Skeletal muscle tissue (tissue), 4 donors: ENCODE measurements around the gene FRMD7. TPM values are rescaled to one million over a fixed set of nuclear protein-coding genes. Genes with fewer than 3 reads are reported as not detected.
"Not testable (repeated sequence)": the region's sequence is repeated elsewhere in the genome, so short reads cannot be mapped to it uniquely, and the experiment has no call there.

Experiments used
- H3K27ac ChIP-seq: one replicate; pipeline ENCODE4 v1.7.0; 2013; ENCODE audit warnings: mild to moderate bottlenecking, low read depth, low read length, inconsistent platforms
- H3K27me3 ChIP-seq, 3 donors: one replicate each; pipeline ENCODE4 v1.7.0; 2013; ENCODE audit warnings: low read length in 3 of 3; ENCODE audit not compliant: control insufficient read depth in 3 of 3, insufficient read depth in 3 of 3
- H3K36me3 ChIP-seq, 3 donors: one replicate each; pipeline ENCODE4 v1.7.0; 2013; ENCODE audit warnings: low read length in 3 of 3; ENCODE audit not compliant: control insufficient read depth in 3 of 3, insufficient read depth in 3 of 3
- H3K4me1 ChIP-seq, 3 donors: one replicate each; pipeline ENCODE4 v1.7.0; 2013; ENCODE audit warnings: low read length in 3 of 3, mild to moderate bottlenecking in 3 of 3; ENCODE audit not compliant: control insufficient read depth in 3 of 3, insufficient read depth in 3 of 3
- H3K4me3 ChIP-seq, 3 donors: one replicate each; pipeline ENCODE4 v1.7.0; 2013; ENCODE audit warnings: low read length in 3 of 3
- H3K9ac ChIP-seq, 3 donors: one replicate each; pipeline ENCODE4 v1.7.0; 2013; ENCODE audit warnings: low read length in 3 of 3, mild to moderate bottlenecking in 3 of 3, moderate library complexity in 2 of 3, low read depth in 1 of 3
- H3K9me3 ChIP-seq, 3 donors: one replicate each; pipeline ENCODE4 v1.7.0; 2013; ENCODE audit warnings: low read length in 3 of 3; ENCODE audit not compliant: control insufficient read depth in 3 of 3
- total RNA-seq: library from RNA; depleted of rRNA; stranded (reverse); fragments of >200 nt; gene quantifications from one replicate; pipeline ENCODE4 v1.2.3, GENCODE V29; 2014
- donor health status: Osteomylitis.

Gene FRMD7
- total RNA-seq, 1 donor from 2014 or later, result 0.52 TPM

GRCh38 chrX:132071254-132071653, 56.6 kb downstream of the FRMD7 start:
- no peak overlapping the region for H3K27ac ChIP-seq
- H3K27me3 ChIP-seq, result peaks cover 0 to 6% (median 0%) of the 10 kb centered on the region in 3 donors
- H3K36me3 ChIP-seq, result no peaks in the 10 kb centered on the region
- no peaks in the 10 kb centered on the region for H3K4me1 ChIP-seq
- no peak overlapping the region for H3K4me3 ChIP-seq
- no peak overlapping the region for H3K9ac ChIP-seq
- H3K9me3 ChIP-seq, result no peaks in the 10 kb centered on the region

DNA sequence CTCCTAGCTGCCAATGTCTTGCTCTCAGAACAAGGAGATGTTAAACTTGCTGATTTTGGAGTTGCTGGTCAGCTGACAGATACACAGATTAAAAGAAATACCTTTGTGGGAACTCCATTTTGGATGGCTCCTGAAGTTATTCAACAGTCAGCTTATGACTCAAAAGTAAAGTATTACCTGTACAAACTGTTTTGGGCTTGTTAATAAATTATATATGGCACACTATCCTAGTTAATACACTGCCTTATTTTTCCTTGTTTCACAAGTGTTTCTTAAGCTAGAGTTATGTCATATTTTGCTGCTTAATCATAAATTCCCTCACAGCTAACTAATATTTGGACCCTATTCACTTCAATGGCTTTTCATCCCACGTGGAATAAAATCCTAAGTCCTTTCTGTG, 59.4 kb downstream of the FRMD7 start:
- peaks cover 0 to 6% (median 0%) of the 10 kb centered on the region in 3 donors for H3K27me3 ChIP-seq

DNA sequence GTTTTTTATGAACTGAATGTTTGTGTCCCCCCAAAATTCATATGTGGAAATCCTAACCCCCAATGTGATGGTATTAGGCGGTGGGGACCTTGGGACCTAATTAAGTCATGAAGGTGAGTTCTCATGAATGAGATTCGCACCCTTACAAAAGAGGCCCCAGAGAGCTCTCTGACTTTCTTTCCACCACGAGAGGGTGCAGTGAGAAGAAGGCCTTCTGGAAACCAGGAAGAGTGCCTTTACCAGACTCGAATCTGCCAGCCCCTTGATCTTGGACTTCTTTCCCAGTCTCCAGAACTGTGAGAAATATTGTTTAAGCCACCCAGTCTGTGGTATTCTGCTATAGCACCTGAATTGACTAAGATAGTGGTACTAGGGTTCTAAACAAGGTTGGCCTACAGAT, 64.0 kb downstream of the FRMD7 start:
- Histone ChIP-seq H3K27ac (no peak overlapping the region), H3K9me3 (no peaks in the 10 kb centered on the region), H3K27me3 (peaks cover 0 to 6% (median 0%) of the 10 kb centered on the region in 3 donors), H3K4me1 (no peaks in the 10 kb centered on the region), H3K4me3 (no peak overlapping the region), H3K9ac (no peak overlapping the region), H3K36me3 (no peaks in the 10 kb centered on the region)

More for the DNA sequence above, 59.4 kb downstream of the FRMD7 start:
- no peak overlapping the region for H3K4me3 ChIP-seq
- no peaks in the 10 kb centered on the region for H3K4me1 ChIP-seq
- H3K9ac ChIP-seq, result no peak overlapping the region
- no peaks in the 10 kb centered on the region for H3K9me3 ChIP-seq
- H3K27ac ChIP-seq, result no peak overlapping the region
- no peaks in the 10 kb centered on the region for H3K36me3 ChIP-seq

DNA sequence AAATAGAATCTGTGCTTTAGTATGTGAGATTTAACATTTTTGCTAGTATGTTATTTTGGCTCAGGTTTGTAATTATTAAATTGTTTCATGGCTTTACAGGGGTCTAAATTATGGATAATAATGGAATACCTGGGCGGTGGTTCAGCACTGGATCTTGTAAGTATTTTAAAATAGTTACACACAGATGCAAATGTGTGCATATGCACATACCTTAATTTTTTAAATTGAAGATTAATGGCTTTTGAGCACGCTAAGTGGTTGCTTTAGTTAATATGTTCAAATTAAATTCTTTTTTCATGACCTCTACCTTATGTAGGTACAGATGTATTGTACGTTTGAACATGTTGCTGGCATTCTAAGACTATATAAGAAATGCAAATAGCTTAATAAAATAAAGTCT, 64.5 kb downstream of the FRMD7 start:
- peaks cover 0 to 2% (median 0%) of the 10 kb centered on the region in 3 donors for H3K27me3 ChIP-seq
- H3K4me3 ChIP-seq, result no peak overlapping the region
- H3K9ac ChIP-seq, result no peak overlapping the region
- no peaks in the 10 kb centered on the region for H3K4me1 ChIP-seq
- H3K36me3 ChIP-seq, result no peaks in the 10 kb centered on the region
- H3K9me3 ChIP-seq, result no peaks in the 10 kb centered on the region
- no peak overlapping the region for H3K27ac ChIP-seq

- Histone ChIP-seq H3K36me3 (no peaks in the 10 kb centered on the region), H3K9me3 (no peaks in the 10 kb centered on the region), H3K27me3 (peaks cover 0 to 3% (median 0%) of the 10 kb centered on the region in 3 donors), H3K9ac (no peak overlapping the region), H3K4me1 (no peaks in the 10 kb centered on the region), H3K27ac (no peak overlapping the region), H3K4me3 (no peak overlapping the region)
Observed at GRCh38 chrX:132059973-132060540, 67.8 kb downstream of the FRMD7 start.

DNA sequence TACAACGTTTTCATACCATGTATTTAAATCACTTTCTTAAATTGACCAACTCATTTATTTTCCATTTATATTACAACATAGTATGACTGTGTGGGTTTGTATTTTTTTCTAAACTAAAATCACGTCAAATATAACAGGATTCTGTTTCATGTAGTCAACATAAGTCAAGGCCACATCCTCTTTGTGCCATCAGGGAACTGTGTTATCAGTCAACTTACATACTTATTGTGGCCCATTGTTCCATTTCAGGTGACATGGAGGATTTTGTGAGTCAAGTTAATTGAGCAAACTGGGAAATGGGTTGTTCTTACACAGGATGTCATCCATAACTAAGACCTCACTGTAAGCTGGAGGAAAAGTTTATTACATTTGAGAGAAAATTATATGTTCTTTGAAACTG, 68.8 kb downstream of the FRMD7 start:
- no peak overlapping the region for H3K27ac ChIP-seq
- no peaks in the 10 kb centered on the region for H3K36me3 ChIP-seq
- H3K9me3 ChIP-seq, result no peaks in the 10 kb centered on the region
- H3K4me1 ChIP-seq, result no peaks in the 10 kb centered on the region
- H3K4me3 ChIP-seq, result no peak overlapping the region
- H3K27me3 ChIP-seq, result peaks cover 0 to 3% (median 0%) of the 10 kb centered on the region in 3 donors
- no peak overlapping the region for H3K9ac ChIP-seq

- no peaks in the 10 kb centered on the region for H3K9me3 ChIP-seq
- no peak overlapping the region for H3K9ac ChIP-seq
- H3K27ac ChIP-seq, result no peak overlapping the region
- H3K36me3 ChIP-seq, result no peaks in the 10 kb centered on the region
- peaks cover 0 to 3% (median 0%) of the 10 kb centered on the region in 3 donors for H3K27me3 ChIP-seq
- no peak overlapping the region for H3K4me3 ChIP-seq
- H3K4me1 ChIP-seq, result no peaks in the 10 kb centered on the region
Observed at GRCh38 chrX:132058050-132058449, 69.8 kb downstream of the FRMD7 start.

- H3K9ac ChIP-seq, H3K4me3 ChIP-seq: not testable (repeated sequence)
Observed at GRCh38 chrX:132051778-132052177, 76.0 kb downstream of the FRMD7 start.

GRCh38 chrX:132046533-132046932, 81.3 kb downstream of the FRMD7 start:
- Histone ChIP-seq H3K27me3 (no peaks in the 10 kb centered on the region), H3K4me3 (no peak overlapping the region), H3K36me3 (no peaks in the 10 kb centered on the region)

More at GRCh38 chrX:132051778-132052177, 76.0 kb downstream of the FRMD7 start:
- not testable (repeated sequence) for H3K4me1 ChIP-seq, H3K36me3 ChIP-seq, H3K27ac ChIP-seq, H3K9me3 ChIP-seq, H3K27me3 ChIP-seq

DNA sequence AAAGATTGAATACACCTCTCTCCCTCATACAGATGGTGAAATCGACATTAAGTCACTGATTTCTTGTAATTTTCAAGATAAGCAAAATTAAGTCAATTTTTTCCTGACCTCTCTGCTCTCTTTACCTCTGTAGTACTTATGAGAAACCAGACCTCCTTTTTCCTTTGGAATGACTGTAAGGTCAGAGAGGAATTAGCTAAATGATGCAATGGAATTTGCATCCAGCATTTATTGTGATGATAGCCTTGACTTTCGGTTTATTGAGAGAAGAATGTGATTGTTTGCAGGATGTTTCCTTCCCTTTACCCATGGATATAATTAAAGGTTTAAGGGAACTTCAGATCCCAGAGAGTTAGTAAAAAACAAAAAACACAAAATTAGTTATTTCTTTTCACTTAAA, 82.4 kb downstream of the FRMD7 start:
- H3K27ac ChIP-seq, result no peak overlapping the region
- H3K36me3 ChIP-seq, result no peaks in the 10 kb centered on the region
- no peak overlapping the region for H3K4me3 ChIP-seq
- no peaks in the 10 kb centered on the region for H3K9me3 ChIP-seq
- H3K9ac ChIP-seq, result no peak overlapping the region
- H3K27me3 ChIP-seq, result peaks cover 0 to 5% (median 0%) of the 10 kb centered on the region in 3 donors
- H3K4me1 ChIP-seq, result no peaks in the 10 kb centered on the region

More at GRCh38 chrX:132046533-132046932, 81.3 kb downstream of the FRMD7 start:
- Histone ChIP-seq H3K4me1 (no peaks in the 10 kb centered on the region), H3K27ac (no peak overlapping the region), H3K9me3 (no peaks in the 10 kb centered on the region), H3K9ac (no peak overlapping the region)
